CD4-positive, alpha-beta T cell (primary cell): ENCODE data around the gene AFP. TPM values are rescaled to one million over a fixed set of nuclear protein-coding genes. Genes with fewer than 3 reads are reported as not detected.

Source experiments
- ATAC-seq: fragments of 200-7000 bp; cut with Tn5 transposase; one replicate; pipeline ENCODE4 v1.10.0; 2022; ENCODE audit warnings: mild to moderate bottlenecking; ENCODE audit not compliant: poor library complexity
- CTCF ChIA-PET: fragments of 350-600 bp; sonication (Branson Sonifier 250); formaldehyde crosslinking; loops from one replicate; lab custom pipeline; 2021; ENCODE audit warnings: antibody characterized with exemption, inconsistent platforms; lab: Charles Lee
- POLR2A ChIA-PET: fragments of 350-600 bp; sonication (Branson Sonifier 250); formaldehyde crosslinking; loops from one replicate; lab custom pipeline; 2021; ENCODE audit warnings: antibody characterized with exemption, inconsistent platforms; lab: Charles Lee
- DNase-seq, 14 experiments: peaks; one replicate each; pipeline ENCODE4 v3.0.0-alpha.2; 2013 to 2020; ENCODE audit warnings: mixed read lengths in 2 of 14
- H3K27ac ChIP-seq, 2 donors: one replicate each; pipeline versions ENCODE4 v1.5.1 to v1.7.0; 2013; ENCODE audit warnings: low read length in 2 of 2, low read depth in 1 of 2, mild to moderate bottlenecking in 1 of 2
- H3K27me3 ChIP-seq, 2 experiments: 1 replicate in 1 of 2; 2 replicates in 1 of 2; pipeline versions ENCODE4 v1.6.1 to v1.7.0; 2013; ENCODE audit warnings: low read length in 2 of 2, control low read depth in 1 of 2, mild to moderate bottlenecking in 1 of 2, moderate library complexity in 1 of 2; ENCODE audit not compliant: insufficient read depth in 2 of 2, control insufficient read depth in 1 of 2
- H3K36me3 ChIP-seq: one replicate; pipeline ENCODE4 v1.6.1; 2013; ENCODE audit warnings: low read length, control low read depth; ENCODE audit not compliant: insufficient read depth
- H3K4me1 ChIP-seq: one replicate; pipeline ENCODE4 v1.6.1; 2013; ENCODE audit warnings: low read length, control low read depth; ENCODE audit not compliant: insufficient read depth
- H3K4me3 ChIP-seq: one replicate; pipeline ENCODE4 v1.5.1; 2013; ENCODE audit warnings: mild to moderate bottlenecking, low read length, moderate library complexity
- H3K9me3 ChIP-seq, 2 experiments: 1 replicate in 1 of 2; 2 replicates in 1 of 2; pipeline versions ENCODE4 v1.6.1 to v1.7.0; 2013; ENCODE audit warnings: low read length in 2 of 2, mild to moderate bottlenecking in 2 of 2, control low read depth in 1 of 2, moderate library complexity in 1 of 2; ENCODE audit not compliant: control insufficient read depth in 1 of 2, insufficient read depth in 1 of 2
- H3K27ac Mint-ChIP-seq: one replicate; pipeline ENCODE4 v1.8.0; 2020; ENCODE audit warnings: mixed read lengths
- H3K27me3 Mint-ChIP-seq: one replicate; pipeline ENCODE4 v1.8.0; 2021; ENCODE audit warnings: mixed read lengths
- H3K36me3 Mint-ChIP-seq: one replicate; pipeline ENCODE4 v1.8.0; 2021; ENCODE audit warnings: low read depth, mixed read lengths
- H3K4me1 Mint-ChIP-seq: one replicate; pipeline ENCODE4 v1.8.0; 2021; ENCODE audit warnings: low read depth, mixed read lengths
- H3K4me3 Mint-ChIP-seq: one replicate; pipeline ENCODE4 v1.8.0; 2020; ENCODE audit warnings: mild to moderate bottlenecking, mixed read lengths
- H3K9me3 Mint-ChIP-seq: one replicate; pipeline ENCODE4 v1.8.0; 2020; ENCODE audit warnings: mixed read lengths
- intact Hi-C, 2 experiments: fragments of 100-400 bp; cut with DNase I in 1 of 2; cut with micrococcal nuclease in 1 of 2; formaldehyde crosslinking; loops; one replicate each; pipeline versions ENCODE4 v1.15.1 to v1.9.0; 2023 to 2025; cut with DNase I, micrococcal nuclease
- total RNA-seq, 174 experiments: library from RNA in 2 of 174; stranded (reverse) in 2 of 174; gene quantifications; one replicate each; pipeline ENCODE4 v1.2.3 and lab custom pipeline; 2021 to 2026
- TF ChIP-seq, protein P1 (sequence below): fragments of 200-600 bp; IDR thresholded peaks from one replicate; pipeline ENCODE4 v1.8.0; 2022; ENCODE audit warnings: antibody characterized with exemption, mild to moderate bottlenecking

Gene AFP
- total RNA-seq, 2 experiments from 2014 or later = not detected

DNA sequence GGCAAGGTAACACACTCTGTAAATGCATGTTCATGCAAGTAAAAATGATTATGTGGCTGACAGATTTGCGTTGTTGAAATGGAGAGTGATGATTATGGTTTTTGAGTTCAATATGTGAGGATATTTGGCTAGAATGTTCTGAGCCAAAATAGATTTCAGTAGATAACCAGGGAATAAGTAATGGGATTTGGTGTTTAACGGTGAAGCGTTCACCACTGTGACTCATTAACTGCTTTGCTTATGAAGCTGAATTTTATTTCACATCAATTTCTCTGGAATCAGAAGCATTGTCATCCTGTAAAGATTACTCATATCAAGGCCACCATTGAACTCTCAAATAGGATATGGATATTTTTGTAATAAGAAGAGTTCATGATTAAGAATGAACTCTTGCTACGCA is 11.7 kb downstream of the AFP start:
- Mint-ChIP-seq H3K36me3 (no peaks in the 10 kb centered on the region), H3K9me3 (no peaks in the 10 kb centered on the region), H3K27me3 (peaks cover 18% of the 10 kb centered on the region), H3K4me3 (no peak overlapping the region), H3K4me1 (no peaks in the 10 kb centered on the region), H3K27ac (no peak overlapping the region)
- intact Hi-C loops = loop anchor here in 1 of 2 experiments (2.0 kb wide), 1 partner anchor 745 kb away; no protein-coding TSS in a partner anchor
- no peak overlapping the region for H3K4me3 ChIP-seq
- no peak for ATAC-seq
- ChIA-PET CTCF (no interaction called here), POLR2A (no interaction called here)
- TF ChIP-seq, protein P1, sequence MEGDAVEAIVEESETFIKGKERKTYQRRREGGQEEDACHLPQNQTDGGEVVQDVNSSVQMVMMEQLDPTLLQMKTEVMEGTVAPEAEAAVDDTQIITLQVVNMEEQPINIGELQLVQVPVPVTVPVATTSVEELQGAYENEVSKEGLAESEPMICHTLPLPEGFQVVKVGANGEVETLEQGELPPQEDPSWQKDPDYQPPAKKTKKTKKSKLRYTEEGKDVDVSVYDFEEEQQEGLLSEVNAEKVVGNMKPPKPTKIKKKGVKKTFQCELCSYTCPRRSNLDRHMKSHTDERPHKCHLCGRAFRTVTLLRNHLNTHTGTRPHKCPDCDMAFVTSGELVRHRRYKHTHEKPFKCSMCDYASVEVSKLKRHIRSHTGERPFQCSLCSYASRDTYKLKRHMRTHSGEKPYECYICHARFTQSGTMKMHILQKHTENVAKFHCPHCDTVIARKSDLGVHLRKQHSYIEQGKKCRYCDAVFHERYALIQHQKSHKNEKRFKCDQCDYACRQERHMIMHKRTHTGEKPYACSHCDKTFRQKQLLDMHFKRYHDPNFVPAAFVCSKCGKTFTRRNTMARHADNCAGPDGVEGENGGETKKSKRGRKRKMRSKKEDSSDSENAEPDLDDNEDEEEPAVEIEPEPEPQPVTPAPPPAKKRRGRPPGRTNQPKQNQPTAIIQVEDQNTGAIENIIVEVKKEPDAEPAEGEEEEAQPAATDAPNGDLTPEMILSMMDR = no peak
- no peak overlapping the region for H3K27ac ChIP-seq
- H3K27me3 ChIP-seq = no peaks in the 10 kb centered on the region
- no peak for DNase-seq
- H3K4me1 ChIP-seq = no peaks in the 10 kb centered on the region
- no peaks in the 10 kb centered on the region for H3K36me3 ChIP-seq
- H3K9me3 ChIP-seq = no peaks in the 10 kb centered on the region

DNA sequence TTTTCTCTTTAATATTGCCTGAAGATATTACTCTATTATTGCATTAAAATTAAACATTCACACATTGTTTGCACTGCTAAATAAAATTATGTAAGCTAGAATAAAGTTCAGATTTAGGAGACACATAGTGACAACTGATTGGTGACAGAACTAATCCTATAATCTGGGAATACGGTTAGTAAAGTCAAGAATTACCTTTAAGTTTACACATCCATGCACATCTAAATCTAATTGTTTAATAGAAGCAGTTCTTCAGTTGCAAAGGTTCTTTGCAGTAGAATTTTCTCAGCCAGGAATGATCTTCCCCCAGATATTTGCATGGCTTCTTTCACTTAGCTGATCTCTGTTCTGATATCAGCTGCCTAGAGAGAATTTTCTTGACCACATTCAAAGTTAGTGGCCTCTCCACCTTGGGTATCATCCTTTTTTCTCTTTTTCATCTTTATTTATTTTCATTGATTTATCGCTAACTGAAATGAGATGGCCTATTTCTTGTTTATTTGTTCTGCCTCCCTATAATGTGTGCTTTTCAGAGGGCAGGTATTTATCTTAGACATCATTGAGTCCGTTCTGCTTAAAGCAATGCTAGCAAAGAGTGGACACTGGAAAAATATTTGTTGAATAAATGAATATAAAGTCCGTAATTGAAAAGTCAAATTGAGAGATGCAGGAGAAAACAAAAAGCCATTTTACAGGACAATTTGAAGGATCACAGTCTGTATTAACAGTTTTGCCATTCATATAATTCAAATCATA is 12.6 kb downstream of the AFP start:
- H3K4me1 Mint-ChIP-seq = no peaks in the 10 kb centered on the region
- CTCF ChIA-PET = no interaction called here
- intact Hi-C loops = no loop called here
- H3K27me3 ChIP-seq = no peaks in the 10 kb centered on the region
- ATAC-seq = no peak
- H3K36me3 Mint-ChIP-seq = no peaks in the 10 kb centered on the region
- H3K9me3 Mint-ChIP-seq = no peaks in the 10 kb centered on the region
- POLR2A ChIA-PET = no interaction called here
- H3K9me3 ChIP-seq = no peaks in the 10 kb centered on the region
- H3K27ac ChIP-seq = no peak overlapping the region
- no peaks in the 10 kb centered on the region for H3K4me1 ChIP-seq
- TF ChIP-seq, protein P1 = no peak
- no peak overlapping the region for H3K4me3 Mint-ChIP-seq
- peaks cover 23% of the 10 kb centered on the region for H3K27me3 Mint-ChIP-seq
- no peak overlapping the region for H3K27ac Mint-ChIP-seq
- DNase-seq = no peak
- no peaks in the 10 kb centered on the region for H3K36me3 ChIP-seq
- no peak overlapping the region for H3K4me3 ChIP-seq

DNA sequence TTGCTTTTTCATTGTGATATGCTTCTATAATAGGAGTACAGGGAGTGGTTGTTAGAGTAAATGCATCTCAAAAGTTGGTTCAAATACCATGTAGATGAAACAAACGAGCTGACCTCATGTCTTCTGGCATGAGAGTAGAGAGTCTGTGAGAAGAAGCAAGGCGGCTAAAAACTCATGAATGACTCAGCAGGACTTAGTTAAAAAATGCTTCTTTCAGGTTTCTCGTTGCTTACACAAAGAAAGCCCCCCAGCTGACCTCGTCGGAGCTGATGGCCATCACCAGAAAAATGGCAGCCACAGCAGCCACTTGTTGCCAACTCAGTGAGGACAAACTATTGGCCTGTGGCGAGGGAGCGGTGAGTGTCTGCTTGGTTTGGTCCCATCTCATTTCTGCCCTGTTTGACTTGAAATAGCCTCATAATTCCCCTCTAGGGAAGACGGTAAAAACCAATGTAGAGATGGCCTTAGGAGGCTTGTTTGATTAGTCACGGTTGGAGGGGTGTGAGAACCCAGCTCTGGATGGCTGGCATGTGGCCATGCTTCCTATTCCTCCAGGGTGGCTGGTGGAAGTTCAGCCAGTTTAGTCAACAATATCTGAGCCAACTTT is 14.5 kb downstream of the AFP start:
- no peak for ATAC-seq

More for the DNA sequence above, 14.5 kb downstream of the AFP start:
- intact Hi-C loops = no loop called here
- no peak overlapping the region for H3K27ac Mint-ChIP-seq
- peaks cover 19% of the 10 kb centered on the region for H3K27me3 Mint-ChIP-seq
- POLR2A ChIA-PET = no interaction called here
- H3K4me1 Mint-ChIP-seq = no peaks in the 10 kb centered on the region
- H3K9me3 Mint-ChIP-seq = no peaks in the 10 kb centered on the region
- no peak for DNase-seq
- Histone ChIP-seq H3K27ac (no peak overlapping the region), H3K4me1 (no peaks in the 10 kb centered on the region), H3K4me3 (no peak overlapping the region), H3K9me3 (no peaks in the 10 kb centered on the region), H3K27me3 (no peaks in the 10 kb centered on the region), H3K36me3 (no peaks in the 10 kb centered on the region)
- CTCF ChIA-PET = no interaction called here
- TF ChIP-seq, protein P1 = no peak
- H3K36me3 Mint-ChIP-seq = no peaks in the 10 kb centered on the region
- H3K4me3 Mint-ChIP-seq = no peak overlapping the region
